ENCODE data around the gene STPG2.

The STPG2 gene

GRCh38 chr4:97990409-97990808 is 152.9 kb downstream of the STPG2 start:
- no peak overlapping the region for H3K4me3 ChIP-seq (ENCODE audit: low read depth in 1 of 2, low read length in 1 of 2)
- H3K27ac ChIP-seq, result no peak overlapping the region
- H3K36me3 ChIP-seq, result no peaks in the 10 kb centered on the region
- no peaks in the 10 kb centered on the region for H3K9me3 ChIP-seq
- H3K27me3 ChIP-seq, result no peaks in the 10 kb centered on the region
- TF ChIP-seq CTCF (IDR thresholded peaks at IDR 0.05), result no peak
- no peaks in the 10 kb centered on the region for H3K4me1 ChIP-seq (ENCODE audit: control insufficient read depth in 1 of 2, insufficient read depth in 1 of 2, low read depth in 1 of 2, low read length in 1 of 2)

GRCh38 chr4:97987019-97987648 is 156.1 kb downstream of the STPG2 start:
- TF ChIP-seq CTCF (IDR thresholded peaks at IDR 0.05), result no peak

GRCh38 chr4:97984545-97985131 is 158.6 kb downstream of the STPG2 start:
- TF ChIP-seq CTCF (IDR thresholded peaks at IDR 0.05), result no peak
- H3K4me3 ChIP-seq (ENCODE audit: low read depth in 1 of 2, low read length in 1 of 2), result no peak overlapping the region
- no peaks in the 10 kb centered on the region for H3K4me1 ChIP-seq (ENCODE audit: control insufficient read depth in 1 of 2, insufficient read depth in 1 of 2, low read depth in 1 of 2, low read length in 1 of 2)
- no peak overlapping the region for H3K27ac ChIP-seq
- H3K9me3 ChIP-seq, result no peaks in the 10 kb centered on the region
- H3K36me3 ChIP-seq, result no peaks in the 10 kb centered on the region
- H3K27me3 ChIP-seq, result no peaks in the 10 kb centered on the region

More at GRCh38 chr4:97987019-97987648, 156.1 kb downstream of the STPG2 start:
- H3K9me3 ChIP-seq, result no peaks in the 10 kb centered on the region
- no peaks in the 10 kb centered on the region for H3K36me3 ChIP-seq
- no peaks in the 10 kb centered on the region for H3K4me1 ChIP-seq (ENCODE audit: control insufficient read depth in 1 of 2, insufficient read depth in 1 of 2, low read depth in 1 of 2, low read length in 1 of 2)
- no peak overlapping the region for H3K4me3 ChIP-seq (ENCODE audit: low read depth in 1 of 2, low read length in 1 of 2)
- H3K27me3 ChIP-seq, result no peaks in the 10 kb centered on the region
- no peak overlapping the region for H3K27ac ChIP-seq

GRCh38 chr4:97978791-97979488 is 164.3 kb downstream of the STPG2 start:
- H3K9me3 ChIP-seq, result no peaks in the 10 kb centered on the region
- no peak overlapping the region for H3K27ac ChIP-seq
- H3K36me3 ChIP-seq, result no peaks in the 10 kb centered on the region
- no peak overlapping the region for H3K4me3 ChIP-seq (ENCODE audit: low read depth in 1 of 2, low read length in 1 of 2)
- no peak for TF ChIP-seq CTCF (IDR thresholded peaks at IDR 0.05)
- H3K27me3 ChIP-seq, result no peaks in the 10 kb centered on the region
- no peaks in the 10 kb centered on the region for H3K4me1 ChIP-seq (ENCODE audit: control insufficient read depth in 1 of 2, insufficient read depth in 1 of 2, low read depth in 1 of 2, low read length in 1 of 2)

GRCh38 chr4:97953171-97953941 is 189.9 kb downstream of the STPG2 start:
- Histone ChIP-seq H3K4me3 (ENCODE audit: low read depth in 1 of 2, low read length in 1 of 2) (no peak overlapping the region), H3K9me3 (no peaks in the 10 kb centered on the region), H3K27me3 (no peaks in the 10 kb centered on the region), H3K4me1 (ENCODE audit: control insufficient read depth in 1 of 2, insufficient read depth in 1 of 2, low read depth in 1 of 2, low read length in 1 of 2) (no peaks in the 10 kb centered on the region), H3K27ac (no peak overlapping the region), H3K36me3 (no peaks in the 10 kb centered on the region)
- no peak for TF ChIP-seq CTCF (IDR thresholded peaks at IDR 0.05)
